Fibroblast of gingiva (primary cell): ENCODE data around the gene WWOX.
"Not testable (repeated sequence)": the region's sequence is repeated elsewhere in the genome, so short reads cannot be mapped to it uniquely, and the experiment has no call there.

Source experiments
- DNase-seq: peaks from one replicate; pipeline ENCODE4 v3.0.0-alpha.2; 2011; ENCODE audit warnings: low read depth

WWOX gene

DNA sequence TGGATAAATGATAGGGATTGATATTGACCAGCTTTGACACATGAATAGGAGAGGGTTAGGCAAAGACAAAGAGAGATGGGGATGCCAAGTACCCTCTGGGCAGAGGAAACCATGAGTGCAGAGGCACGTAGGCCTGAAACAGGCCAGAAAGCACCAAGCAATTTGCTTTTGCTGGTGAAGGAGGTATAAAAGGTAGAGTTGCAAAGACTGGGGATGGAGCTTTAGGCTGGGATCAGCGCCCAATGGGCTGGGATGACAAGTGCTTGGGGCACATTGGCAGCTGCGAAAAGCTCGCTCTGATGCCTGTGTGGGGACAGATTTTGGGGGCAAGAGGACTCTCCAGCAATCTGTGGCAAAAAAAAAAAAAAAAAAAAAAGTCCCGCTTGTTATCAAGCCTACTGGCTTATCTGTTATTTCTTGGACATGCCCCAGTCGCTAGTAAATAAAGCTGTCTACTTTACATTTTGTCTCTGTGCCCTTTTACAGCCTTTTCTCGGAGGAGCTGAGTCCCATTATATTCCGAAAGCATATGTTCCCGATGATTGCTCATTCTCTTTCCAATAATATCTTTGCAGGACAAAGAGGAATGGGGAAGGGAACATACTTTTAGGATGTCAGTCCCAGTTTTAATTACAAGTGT, 922.7 kb downstream of the WWOX start:
- no peak for DNase-seq

DNA sequence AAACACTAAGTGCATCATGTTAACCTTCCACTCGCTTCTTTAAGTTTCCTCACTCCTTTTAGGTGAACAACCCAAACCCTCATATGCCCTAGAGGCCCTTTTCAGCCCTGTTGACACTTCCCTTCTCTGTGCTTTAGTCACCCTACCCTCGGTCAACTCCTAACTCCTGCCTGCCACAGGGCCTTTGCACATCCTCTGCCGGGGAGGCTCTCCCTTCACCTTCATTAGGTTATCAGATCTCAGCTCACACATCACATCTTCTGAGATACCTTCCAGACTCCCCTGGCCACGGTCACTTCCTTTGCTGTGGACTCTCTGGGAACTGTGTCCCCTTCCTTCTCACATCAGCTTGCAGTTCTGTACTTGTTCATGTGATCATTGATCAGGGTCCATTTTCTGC, 926.7 kb downstream of the WWOX start:
- DNase-seq = no peak

GRCh38 chr16:79036541-79036940, 937.1 kb downstream of the WWOX start:
- no peak for DNase-seq

DNA sequence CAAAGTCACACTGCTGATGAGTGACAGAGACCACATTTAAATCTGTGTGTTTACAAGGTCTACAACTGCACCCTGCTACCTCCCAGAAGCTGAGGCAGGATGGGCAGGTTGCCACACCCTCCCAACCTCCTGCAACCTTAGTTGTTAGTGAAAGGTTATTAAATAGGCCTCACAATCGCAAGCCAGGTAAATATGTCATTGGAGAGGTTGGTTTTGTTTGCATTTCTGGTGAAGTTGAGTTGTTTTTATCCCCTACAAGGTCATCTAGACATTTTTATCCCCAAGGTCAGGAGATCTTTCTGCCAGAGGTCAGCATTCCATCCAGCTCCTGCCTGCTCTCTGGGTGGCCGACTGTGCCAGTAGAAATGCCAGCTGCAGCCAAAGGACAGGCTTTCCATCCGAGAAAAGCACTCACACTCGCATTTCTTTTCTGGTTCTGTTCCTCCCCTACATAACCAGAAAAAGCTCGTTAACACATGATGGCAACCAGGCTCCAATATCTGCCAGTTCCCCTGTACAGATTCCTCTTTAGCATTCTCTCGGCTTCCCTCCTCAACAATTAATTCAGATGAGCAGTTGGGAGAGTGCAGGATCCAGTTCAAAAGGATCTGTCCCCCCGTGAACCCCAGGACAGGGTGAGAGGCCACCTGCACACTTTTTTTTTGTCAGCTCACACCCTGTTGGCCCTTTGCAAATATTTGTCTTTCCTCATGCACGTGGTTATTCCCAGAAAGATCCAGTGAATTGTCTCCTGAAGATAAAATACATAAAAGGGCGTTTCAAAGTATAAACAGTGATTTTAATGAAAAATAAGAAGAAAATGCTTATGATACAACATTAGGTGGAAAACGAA, 938.3 kb downstream of the WWOX start:
- DNase-seq = no peak

GRCh38 chr16:79041206-79041605, 941.8 kb downstream of the WWOX start:
- DNase-seq = no peak

DNA sequence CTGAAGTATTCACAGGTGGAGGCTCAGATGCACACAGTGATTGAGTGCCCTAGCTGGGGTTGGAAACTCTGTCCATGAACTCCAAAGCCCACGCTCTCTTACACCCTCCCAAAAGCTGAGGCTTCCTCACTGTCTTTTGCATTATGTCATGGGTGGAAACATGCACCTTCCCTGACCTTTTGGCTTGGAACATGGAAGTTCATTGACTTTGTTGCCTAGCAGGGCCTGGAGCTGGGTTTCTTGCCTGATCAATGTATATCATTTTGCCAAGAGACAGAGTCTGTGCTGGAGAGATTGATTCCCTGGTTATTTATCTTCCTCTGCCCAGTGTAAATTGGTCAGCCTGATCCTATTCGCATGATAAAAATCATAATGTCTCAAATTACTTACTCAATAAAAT, 942.7 kb downstream of the WWOX start:
- no peak for DNase-seq

- DNase-seq = no peak
Measured at GRCh38 chr16:79042886-79043285, 943.4 kb downstream of the WWOX start.

DNA sequence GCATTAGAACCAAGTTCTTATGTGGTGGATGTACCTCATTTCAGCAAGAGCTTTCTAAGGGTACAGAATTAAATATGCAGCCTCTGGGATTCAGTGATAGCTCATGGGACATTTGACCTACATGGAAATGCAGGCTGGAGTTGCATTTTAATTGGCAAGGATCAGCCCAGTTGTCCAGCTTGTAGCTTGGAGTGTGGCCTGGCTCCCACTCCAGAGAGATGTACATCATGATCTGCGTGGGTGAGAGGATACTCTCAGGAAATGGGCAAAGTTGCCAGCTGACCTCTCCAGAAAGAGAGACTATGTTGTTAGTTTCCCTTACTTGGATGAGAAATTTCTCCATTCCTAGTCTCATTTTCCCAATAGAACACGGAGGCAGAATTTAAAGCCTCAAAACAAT, 945.7 kb downstream of the WWOX start:
- no peak for DNase-seq

DNA sequence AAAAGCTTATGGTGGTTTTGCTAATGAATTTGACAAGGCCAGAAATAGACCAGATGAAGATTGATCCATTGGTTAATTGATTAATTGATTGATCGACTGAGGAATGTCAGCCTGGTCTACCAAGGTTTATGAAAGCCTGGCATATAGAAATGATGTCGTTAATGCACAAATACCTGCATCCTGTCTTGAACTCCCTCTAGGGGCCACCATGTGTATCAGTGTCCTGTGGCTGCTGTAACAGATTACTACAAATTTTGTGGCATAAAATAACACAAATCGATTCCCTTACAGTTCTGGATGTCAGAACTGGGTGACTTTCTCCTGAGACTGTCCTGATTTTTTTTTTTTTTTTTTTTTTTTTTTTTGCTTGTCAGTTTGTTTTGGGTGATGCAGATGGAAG, 947.9 kb downstream of the WWOX start:
- DNase-seq = no peak

- no peak for DNase-seq
Measured at GRCh38 chr16:79049040-79049439, 949.6 kb downstream of the WWOX start.

- no peak for DNase-seq
Measured at GRCh38 chr16:79050063-79050462, 950.6 kb downstream of the WWOX start.

DNA sequence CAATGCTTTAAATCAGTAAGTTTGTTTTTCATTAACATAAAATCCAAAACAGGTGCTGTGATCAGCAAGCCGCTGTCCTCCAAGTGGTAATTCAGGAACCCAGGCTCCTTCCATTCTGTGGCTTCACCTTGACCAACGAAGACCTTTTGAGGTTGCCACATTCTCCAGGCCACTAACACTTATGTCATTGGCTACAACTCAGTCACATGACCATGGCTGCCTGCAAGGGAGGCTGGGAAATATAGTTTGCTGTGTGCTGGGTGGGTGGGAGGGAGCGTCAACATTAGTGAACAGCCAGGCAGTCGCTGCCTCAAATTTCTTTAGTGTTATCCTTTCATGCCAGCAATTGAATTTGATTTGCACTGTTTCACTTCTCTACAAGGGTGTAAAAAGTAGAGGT, 951.9 kb downstream of the WWOX start:
- no peak for DNase-seq

GRCh38 chr16:79052198-79052597, 952.7 kb downstream of the WWOX start:
- not testable (repeated sequence) for DNase-seq

- no peak for DNase-seq
Measured at GRCh38 chr16:79053577-79053976, 954.1 kb downstream of the WWOX start.

DNA sequence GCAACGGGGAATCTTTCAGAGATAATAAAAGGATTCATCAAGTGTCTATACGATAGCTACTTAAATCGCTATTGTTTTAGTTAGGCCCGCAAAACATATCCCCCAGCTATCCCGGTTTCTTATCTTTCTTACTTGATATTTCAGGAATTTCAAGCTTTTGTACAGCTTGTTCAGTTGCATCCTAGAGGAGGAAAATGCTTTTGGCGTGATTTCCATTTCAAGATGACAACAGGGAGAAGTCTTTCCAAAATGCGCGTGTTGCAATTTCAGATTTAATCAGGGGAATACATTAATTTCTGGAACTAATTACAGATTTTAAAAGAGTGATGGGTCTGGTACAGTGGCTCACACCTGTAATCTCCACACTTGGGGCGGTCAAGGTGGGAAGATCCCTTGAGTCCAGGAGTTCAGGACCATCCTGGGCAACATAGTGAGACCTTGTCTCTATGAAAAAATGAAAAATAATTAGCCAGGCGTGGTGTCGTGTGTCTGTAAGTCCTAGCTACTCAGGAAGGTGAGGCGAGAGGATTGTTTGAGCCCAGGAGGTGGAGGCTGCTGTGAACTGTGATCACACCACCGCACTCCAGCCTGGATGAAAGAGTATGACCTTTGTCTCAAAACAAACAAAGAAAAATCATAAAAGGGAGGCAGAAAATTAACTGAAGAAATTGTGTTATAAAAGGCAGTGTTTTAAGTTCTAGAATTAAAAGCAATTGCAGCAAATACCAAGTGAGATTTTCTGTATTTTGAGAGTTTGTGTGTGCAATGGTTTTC, 954.9 kb downstream of the WWOX start:
- no peak for DNase-seq

DNA sequence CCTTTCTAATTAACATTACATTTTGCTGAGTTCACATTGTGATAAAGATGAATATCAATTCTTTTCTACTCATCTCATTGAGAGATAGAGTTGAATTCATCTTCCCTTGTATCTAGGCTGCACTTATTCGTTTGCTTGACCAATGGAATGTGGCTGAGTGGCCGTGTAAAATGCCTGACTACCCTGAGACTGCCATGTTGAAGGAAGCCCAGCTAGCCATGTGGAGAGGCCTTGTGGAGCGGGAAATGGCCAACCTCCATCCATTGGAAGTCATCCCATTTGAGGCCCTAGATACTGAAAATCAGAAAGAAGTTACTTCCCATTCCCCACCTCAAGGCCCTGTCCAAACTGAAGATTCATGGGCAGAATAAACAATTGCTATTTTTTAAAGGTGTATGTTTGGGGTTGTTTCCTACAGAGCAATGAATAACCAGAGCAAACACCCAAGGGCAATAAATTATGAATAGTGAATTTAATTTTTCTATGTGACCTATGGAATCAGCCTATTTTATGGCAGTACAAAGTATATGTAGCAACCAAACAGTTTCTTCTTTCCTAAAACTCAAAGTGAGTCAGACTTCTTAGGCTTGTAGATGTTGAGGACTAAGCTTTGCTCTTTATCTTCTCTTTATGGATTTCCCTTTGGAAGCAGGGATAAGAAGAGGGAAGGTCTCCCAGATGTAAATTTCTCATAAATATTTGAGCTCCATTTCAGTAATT, 956.0 kb downstream of the WWOX start:
- DNase-seq = no peak

- no peak for DNase-seq
Measured at GRCh38 chr16:79061181-79061580, 961.7 kb downstream of the WWOX start.

DNA sequence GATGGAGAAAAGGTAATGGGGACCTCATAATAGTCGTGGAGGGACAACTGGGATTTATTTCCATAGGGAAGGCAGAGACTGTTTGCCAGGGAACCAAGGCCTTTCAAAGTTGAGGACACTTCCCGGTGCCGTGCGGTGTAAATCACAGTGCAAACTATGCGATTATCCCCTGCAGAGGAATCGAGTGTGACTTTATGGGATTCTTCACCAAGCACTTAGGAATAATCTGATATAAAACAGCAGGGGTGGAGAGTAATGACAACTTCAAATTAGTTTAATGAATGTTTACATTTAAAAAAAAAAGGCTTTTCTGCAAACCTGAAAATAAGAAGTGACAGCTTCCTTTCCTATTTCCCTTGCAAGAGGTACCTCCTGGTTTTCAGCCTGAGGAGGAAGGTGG, 962.9 kb downstream of the WWOX start:
- no peak for DNase-seq

DNA sequence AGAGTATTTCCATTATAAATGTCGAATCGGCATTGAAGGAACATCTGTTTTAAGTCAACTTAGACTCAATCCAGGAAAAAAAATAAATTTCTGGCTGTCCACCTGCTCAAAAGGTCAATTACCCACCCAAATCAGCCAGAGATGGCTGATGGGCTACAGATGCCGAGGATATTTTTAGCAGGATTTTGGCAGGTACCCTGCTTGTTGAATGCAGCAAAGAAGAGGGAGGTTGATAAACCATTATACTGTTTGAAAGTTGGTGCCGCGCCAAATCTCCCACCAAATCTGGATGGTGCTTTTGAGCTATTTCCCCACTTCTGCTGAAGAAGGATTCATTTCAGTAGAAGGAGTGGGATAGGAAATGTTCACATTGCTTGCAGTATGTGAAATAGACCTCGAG, 963.4 kb downstream of the WWOX start:
- DNase-seq = no peak

- DNase-seq = no peak
Measured at GRCh38 chr16:79064256-79064972, 965.0 kb downstream of the WWOX start.

GRCh38 chr16:79066561-79066960, 967.1 kb downstream of the WWOX start:
- no peak for DNase-seq

- no peak for DNase-seq
Measured at GRCh38 chr16:79067600-79067999, 968.1 kb downstream of the WWOX start.
